ENCODE measurements around the gene GRID2. TPM values are rescaled to one million over a fixed set of nuclear protein-coding genes. Genes with fewer than 3 reads are reported as not detected.
"Not testable (repeated sequence)": the region's sequence is repeated elsewhere in the genome, so short reads cannot be mapped to it uniquely, and the experiment has no call there.

The GRID2 gene
- total and polyA plus RNA-seq, 12 donors = 0.01 to 0.07 (median 0.07) TPM; not detected in 9

- no peaks in the 10 kb centered on the region for H3K9me3 ChIP-seq
- TF ChIP-seq CTCF (IDR thresholded peaks at IDR 0.05) = no peak
Measured at GRCh38 chr4:92421920-92422319, 118.2 kb downstream of the GRID2 start.

GRCh38 chr4:92433272-92433758, 129.5 kb downstream of the GRID2 start:
- Histone ChIP-seq H3K4me1 (no peaks in the 10 kb centered on the region), H3K27me3 (no peaks in the 10 kb centered on the region), H3K27ac (no peak overlapping the region), H3K36me3 (no peaks in the 10 kb centered on the region), H3K9me3 (peaks cover 0 to 20% (median 9%) of the 10 kb centered on the region in 11 donors), H3K4me3 (no peak overlapping the region)
- WGBS, 2 donors = 95% methylated on average over 4 of the region's 4 CpGs
- DNase-seq (no peak), ATAC-seq (no peak)
- intact Hi-C loops (cut with DNase I) = no loop called here
- TF ChIP-seq CTCF (IDR thresholded peaks at IDR 0.05) = no peak

More at GRCh38 chr4:92421920-92422319, 118.2 kb downstream of the GRID2 start:
- H3K27me3 ChIP-seq = no peaks in the 10 kb centered on the region
- H3K4me1 ChIP-seq = no peaks in the 10 kb centered on the region
- no peak overlapping the region for H3K4me3 ChIP-seq
- intact Hi-C loops (cut with DNase I) = no loop called here
- no peak for DNase-seq
- no peak for ATAC-seq
- H3K36me3 ChIP-seq = no peaks in the 10 kb centered on the region
- 63 to 82% methylated on average over 2 of the region's 2 CpGs for WGBS, 2 donors
- no peak overlapping the region for H3K27ac ChIP-seq

- ATAC-seq; intact Hi-C loops (cut with DNase I): not testable (repeated sequence)
- 75 to 79% methylated on average over 6 of the region's 6 CpGs for WGBS, 2 donors
Measured at GRCh38 chr4:92438722-92439121, 135.0 kb downstream of the GRID2 start.

GRCh38 chr4:92442131-92442530, 138.4 kb downstream of the GRID2 start:
- H3K27me3 ChIP-seq; intact Hi-C loops (cut with DNase I); ATAC-seq; H3K36me3 ChIP-seq; H3K4me3 ChIP-seq; H3K9me3 ChIP-seq; H3K27ac ChIP-seq; DNase-seq; H3K4me1 ChIP-seq: not testable (repeated sequence)
- WGBS, 2 donors = 82 to 95% methylated on average over 14 to 20 of the region's 20 CpGs

More at GRCh38 chr4:92438722-92439121, 135.0 kb downstream of the GRID2 start:
- not testable (repeated sequence) for H3K4me1 ChIP-seq, H3K4me3 ChIP-seq, H3K27me3 ChIP-seq, DNase-seq, H3K36me3 ChIP-seq, H3K9me3 ChIP-seq, H3K27ac ChIP-seq

- ATAC-seq; H3K36me3 ChIP-seq; DNase-seq; intact Hi-C loops (cut with DNase I); H3K9me3 ChIP-seq; H3K27me3 ChIP-seq; H3K4me3 ChIP-seq; H3K27ac ChIP-seq: not testable (repeated sequence)
- WGBS, 2 donors = 86 to 88% methylated on average over 13 of the region's 13 CpGs
- H3K4me1 ChIP-seq = peaks cover 0 to 11% (median 0%) of the 10 kb centered on the region in 9 donors
Measured at GRCh38 chr4:92444143-92444843, 140.5 kb downstream of the GRID2 start.

- peaks cover 0 to 11% (median 0%) of the 10 kb centered on the region in 9 donors for H3K4me1 ChIP-seq
- H3K9me3 ChIP-seq = no peaks in the 10 kb centered on the region
- 27 to 32% methylated on average over 1 of the region's 1 CpG for WGBS, 2 donors
- H3K4me3 ChIP-seq = no peak overlapping the region
- no peak overlapping the region for H3K27ac ChIP-seq
- H3K36me3 ChIP-seq = no peaks in the 10 kb centered on the region
- ATAC-seq = no peak
- TF ChIP-seq CTCF (IDR thresholded peaks at IDR 0.05) = no peak
- no peaks in the 10 kb centered on the region for H3K27me3 ChIP-seq
- intact Hi-C loops (cut with DNase I) = no loop called here
- no peak for DNase-seq
Measured at GRCh38 chr4:92445127-92445526, 141.4 kb downstream of the GRID2 start.

Data from heart right ventricle (tissue), 16 donors.